ENCODE data around the gene ZNF581. TPM values are rescaled to one million over a fixed set of nuclear protein-coding genes. Genes with fewer than 3 reads are reported as not detected.

ZNF581 gene
- total RNA-seq, 4 donors from 2014 or later: 11.8 to 20.2 (median 14.0) TPM

- TF ChIP-seq, protein P1, sequence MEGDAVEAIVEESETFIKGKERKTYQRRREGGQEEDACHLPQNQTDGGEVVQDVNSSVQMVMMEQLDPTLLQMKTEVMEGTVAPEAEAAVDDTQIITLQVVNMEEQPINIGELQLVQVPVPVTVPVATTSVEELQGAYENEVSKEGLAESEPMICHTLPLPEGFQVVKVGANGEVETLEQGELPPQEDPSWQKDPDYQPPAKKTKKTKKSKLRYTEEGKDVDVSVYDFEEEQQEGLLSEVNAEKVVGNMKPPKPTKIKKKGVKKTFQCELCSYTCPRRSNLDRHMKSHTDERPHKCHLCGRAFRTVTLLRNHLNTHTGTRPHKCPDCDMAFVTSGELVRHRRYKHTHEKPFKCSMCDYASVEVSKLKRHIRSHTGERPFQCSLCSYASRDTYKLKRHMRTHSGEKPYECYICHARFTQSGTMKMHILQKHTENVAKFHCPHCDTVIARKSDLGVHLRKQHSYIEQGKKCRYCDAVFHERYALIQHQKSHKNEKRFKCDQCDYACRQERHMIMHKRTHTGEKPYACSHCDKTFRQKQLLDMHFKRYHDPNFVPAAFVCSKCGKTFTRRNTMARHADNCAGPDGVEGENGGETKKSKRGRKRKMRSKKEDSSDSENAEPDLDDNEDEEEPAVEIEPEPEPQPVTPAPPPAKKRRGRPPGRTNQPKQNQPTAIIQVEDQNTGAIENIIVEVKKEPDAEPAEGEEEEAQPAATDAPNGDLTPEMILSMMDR (IDR thresholded peaks at IDR 0.05): no peak
- TF ChIP-seq POLR2A (IDR thresholded peaks at IDR 0.05): no peak
- Histone ChIP-seq H3K4me3 (peak overlapping the region in 3 of 4 donors; percentile 61 to 100 (median 81)), H3K4me1 (peaks cover 34 to 76% (median 40%) of the 10 kb centered on the region in 3 donors), H3K36me3 (peaks cover 25 to 70% (median 26%) of the 10 kb centered on the region in 3 donors), H3K27ac (peak overlapping the region; percentile 33 to 93 (median 64)), H3K27me3 (no peaks in the 10 kb centered on the region), H3K9me3 (no peaks in the 10 kb centered on the region)
- WGBS, 2 donors: 51 to 56% methylated on average over 6 to 7 of the region's 7 CpGs
- intact Hi-C loops (cut with DNase I): no loop called here
- no peak for DNase-seq
Observed at GRCh38 chr19:55676889-55677505, 33.5 kb downstream of the ZNF581 start.

DNA sequence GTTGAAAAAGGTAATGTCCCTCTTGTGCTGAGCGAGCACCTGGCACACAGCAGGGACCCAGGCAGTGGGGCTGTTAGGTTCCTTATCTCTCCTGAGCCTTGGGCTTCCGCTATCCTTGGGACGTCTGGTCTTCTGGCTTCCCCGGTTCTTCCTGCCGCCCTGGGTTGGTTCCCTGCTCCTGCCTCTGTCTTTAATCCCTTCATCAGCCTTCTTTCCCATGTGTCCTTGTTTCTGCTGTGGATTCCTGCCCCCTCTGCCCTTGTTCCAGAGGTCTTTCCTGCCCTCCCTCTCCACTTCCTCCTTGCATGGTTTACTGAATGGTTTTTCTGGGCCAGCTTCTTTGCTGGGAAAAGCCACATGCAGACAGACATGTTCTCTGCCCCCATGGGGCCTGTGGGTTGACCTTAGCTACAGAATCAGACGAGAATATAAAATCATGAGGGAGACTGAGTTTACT lies 34.2 kb downstream of the ZNF581 start:
- no peak for DNase-seq
- intact Hi-C loops (cut with DNase I): no loop called here
- TF ChIP-seq, protein P1 (IDR thresholded peaks at IDR 0.05): no peak
- no peak for TF ChIP-seq POLR2A (IDR thresholded peaks at IDR 0.05)
- H3K9me3 ChIP-seq: no peaks in the 10 kb centered on the region
- H3K4me3 ChIP-seq: peak overlapping the region in 1 of 4 donors; percentile 100
- peaks cover 26 to 70% (median 27%) of the 10 kb centered on the region in 3 donors for H3K36me3 ChIP-seq
- 53 to 65% methylated on average over 6 of the region's 6 CpGs for WGBS, 2 donors
- H3K4me1 ChIP-seq: peaks cover 34 to 76% (median 40%) of the 10 kb centered on the region in 3 donors
- H3K27ac ChIP-seq: peak overlapping the region; percentile 33 to 93 (median 64)
- no peaks in the 10 kb centered on the region for H3K27me3 ChIP-seq

- Histone ChIP-seq H3K4me3 (no peak overlapping the region), H3K27ac (peak overlapping the region in 3 of 4 donors; percentile 33 to 93 (median 82)), H3K9me3 (no peaks in the 10 kb centered on the region), H3K27me3 (no peaks in the 10 kb centered on the region), H3K36me3 (peaks cover 26 to 70% (median 27%) of the 10 kb centered on the region in 3 donors), H3K4me1 (peaks cover 34 to 74% (median 40%) of the 10 kb centered on the region in 3 donors)
- peak; percentile 41 for DNase-seq
- TF ChIP-seq, protein P1 (IDR thresholded peaks at IDR 0.05): peak in 1 of 6 experiments; percentile 15
- no peak for TF ChIP-seq POLR2A (IDR thresholded peaks at IDR 0.05)
- 71 to 90% methylated on average over 9 to 13 of the region's 21 CpGs for WGBS, 2 donors
- intact Hi-C loops (cut with DNase I): no loop called here
Observed at GRCh38 chr19:55678121-55678671, 34.7 kb downstream of the ZNF581 start.

DNA sequence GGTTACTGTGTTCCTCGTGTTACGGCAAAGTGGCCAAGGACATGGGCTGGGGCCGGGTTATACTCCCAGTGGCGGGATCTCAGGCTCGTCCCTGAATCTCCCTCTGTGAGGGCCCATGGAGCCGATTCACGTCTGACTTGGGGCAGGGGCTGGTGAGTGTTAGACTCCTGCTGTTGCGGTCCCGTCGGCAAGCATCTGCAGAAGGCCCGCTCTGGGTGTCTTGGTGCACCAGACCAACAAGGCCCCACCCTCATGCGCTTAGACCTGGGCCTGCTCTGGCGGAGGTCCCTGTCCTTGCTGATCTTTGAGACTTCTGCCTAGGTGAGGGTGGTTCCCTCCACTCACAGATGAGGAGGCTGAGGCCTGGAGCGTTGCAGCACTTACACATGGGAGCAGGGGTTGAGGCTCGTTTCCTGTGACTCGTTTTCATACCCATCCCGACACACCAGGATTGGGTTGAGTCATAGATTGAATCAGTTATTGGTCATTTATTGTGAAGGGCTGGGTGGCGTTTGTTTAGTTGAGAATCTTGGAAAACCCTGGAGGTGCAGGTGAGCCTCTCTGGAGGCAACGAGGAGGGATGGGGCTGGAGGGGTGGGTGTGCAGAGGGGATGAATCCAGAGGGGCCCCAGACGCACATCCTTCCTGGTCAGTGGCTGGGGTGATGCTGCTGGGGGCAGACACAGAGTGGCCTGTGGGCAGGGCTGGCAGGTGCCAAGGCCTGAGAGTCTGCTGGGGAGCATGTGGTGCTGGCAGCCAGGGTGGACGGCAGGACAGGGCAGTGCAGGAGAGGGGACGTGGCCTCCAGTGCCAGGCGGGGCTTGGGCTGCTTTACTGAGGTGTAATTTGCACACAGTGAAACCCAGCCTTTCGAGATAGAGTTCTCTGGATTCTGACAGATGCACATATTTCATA lies 36.2 kb downstream of the ZNF581 start:
- H3K9me3 ChIP-seq: no peaks in the 10 kb centered on the region
- no peak for TF ChIP-seq POLR2A (IDR thresholded peaks at IDR 0.05)
- TF ChIP-seq, protein P1 (IDR thresholded peaks at IDR 0.05): no peak
- H3K4me1 ChIP-seq: peaks cover 28 to 68% (median 33%) of the 10 kb centered on the region in 3 donors
- WGBS, 2 donors: 66 to 71% methylated on average over 8 to 11 of the region's 24 CpGs
- H3K27ac ChIP-seq: no peak overlapping the region
- H3K4me3 ChIP-seq: no peak overlapping the region
- intact Hi-C loops (cut with DNase I): no loop called here
- peaks cover 22 to 71% (median 26%) of the 10 kb centered on the region in 3 donors for H3K36me3 ChIP-seq
- H3K27me3 ChIP-seq: no peaks in the 10 kb centered on the region
- no peak for DNase-seq

Measured in esophagus squamous epithelium (tissue), 5 donors.